Activated T-cell treated with anti-CD3 and anti-CD28 coated beads for 4 hours (primary cell): Measurements from ENCODE around the gene NAALADL2.
"Not testable (repeated sequence)": the region's sequence is repeated elsewhere in the genome, so short reads cannot be mapped to it uniquely, and the experiment has no call there.

Source experiments
- DNase-seq: peaks from one replicate; pipeline ENCODE4 v3.0.0-alpha.2; 2020

The NAALADL2 gene

DNA sequence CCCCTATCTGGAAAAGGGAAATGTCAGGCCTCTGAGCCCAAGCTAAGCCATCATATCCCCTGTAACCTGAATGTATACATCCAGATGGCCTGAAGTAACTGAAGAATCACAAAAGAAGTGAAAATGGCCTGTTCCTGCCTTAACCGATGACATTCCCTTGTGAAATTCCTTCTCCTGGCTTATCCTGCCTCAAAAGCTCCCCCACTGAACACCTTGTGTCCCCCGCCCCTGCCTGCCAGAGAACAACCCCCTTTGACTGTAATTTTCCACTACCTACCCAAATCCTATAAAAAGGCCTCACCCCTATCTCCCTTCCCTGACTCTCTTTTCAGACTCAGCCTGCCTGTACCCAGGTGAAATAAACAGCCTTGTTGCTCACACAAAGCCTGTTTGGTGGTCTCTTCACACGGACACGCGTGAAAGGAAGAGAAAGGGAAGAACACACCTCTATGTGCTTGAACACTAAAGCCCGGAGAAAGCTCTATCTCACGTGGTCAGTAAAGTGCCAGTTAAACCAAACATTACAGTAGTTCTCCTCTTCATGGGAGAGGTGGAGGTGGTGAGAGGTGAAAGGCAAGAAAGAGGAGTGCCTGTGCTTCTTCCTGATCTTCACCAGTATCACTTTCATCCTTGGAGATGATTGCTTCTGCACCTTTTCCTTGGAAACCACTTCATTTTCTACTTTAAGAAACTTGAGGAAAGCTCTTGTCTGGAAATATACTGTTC, 963.8 kb downstream of the NAALADL2 start:
- DNase-seq = not testable (repeated sequence)

DNA sequence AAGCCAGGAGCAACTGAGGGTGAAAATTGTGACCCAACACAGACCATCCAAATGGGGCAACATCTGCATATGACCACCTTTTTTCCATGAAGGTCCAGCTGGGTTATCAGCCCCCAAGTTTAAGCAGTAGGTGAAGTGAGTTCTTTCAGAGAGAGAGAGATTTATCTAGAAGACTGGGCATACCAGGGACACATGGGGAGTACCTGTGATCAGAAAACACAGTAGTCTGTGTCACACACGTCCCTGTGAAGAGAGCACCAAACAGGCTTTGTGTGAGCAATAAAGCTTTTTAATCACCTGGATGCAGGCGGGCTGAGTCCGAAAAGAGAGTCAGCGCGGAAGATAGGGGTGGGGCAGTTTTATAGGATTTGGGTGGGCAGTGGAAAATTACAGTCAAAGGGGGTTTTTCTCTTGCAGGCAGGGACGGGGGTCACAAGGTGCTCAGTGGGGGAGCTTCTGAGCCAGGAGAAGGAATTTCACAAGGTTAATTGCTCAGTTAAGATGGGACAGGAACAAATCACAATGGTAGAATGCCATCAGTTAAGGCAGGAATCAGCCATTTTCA, 966.0 kb downstream of the NAALADL2 start:
- DNase-seq = not testable (repeated sequence)

DNA sequence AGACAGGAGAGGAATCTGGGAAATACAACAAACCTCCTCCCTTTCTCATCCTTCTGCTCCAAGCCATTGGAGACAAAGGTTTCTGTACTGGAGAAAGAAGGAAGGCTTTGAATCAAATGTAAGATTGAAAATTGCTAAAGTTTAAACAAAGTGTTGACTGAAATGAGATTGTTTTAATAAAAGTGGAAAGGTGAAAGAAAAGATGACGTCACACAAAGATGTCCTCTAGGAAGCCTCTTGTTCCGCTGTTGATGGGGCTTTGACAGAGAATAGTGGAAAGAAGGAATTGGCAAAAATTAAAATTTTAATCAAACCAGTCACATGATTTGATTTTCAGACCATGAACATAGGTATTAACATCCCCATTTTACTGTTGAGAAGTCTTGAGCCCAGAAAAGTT, 967.6 kb downstream of the NAALADL2 start:
- no peak for DNase-seq

DNA sequence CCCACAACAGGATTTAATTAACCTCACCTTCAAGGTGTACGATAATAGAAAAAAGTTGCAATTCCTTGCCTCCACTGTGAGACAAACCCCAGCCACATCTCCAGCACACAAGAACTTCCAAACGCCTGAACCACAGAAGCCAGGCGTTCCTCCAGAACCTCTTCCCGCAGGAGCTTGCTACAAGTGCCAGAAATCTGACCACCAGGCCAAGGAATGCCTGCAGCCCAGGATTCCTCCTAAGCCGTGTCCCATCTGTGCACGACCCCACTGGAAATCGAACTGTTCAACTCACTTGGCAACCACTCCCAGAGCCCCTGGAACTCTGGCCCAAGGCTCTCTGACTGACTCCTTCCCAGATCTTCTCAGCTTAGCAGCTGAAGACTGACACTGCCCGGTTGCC, 970.7 kb downstream of the NAALADL2 start:
- DNase-seq = not testable (repeated sequence)

DNA sequence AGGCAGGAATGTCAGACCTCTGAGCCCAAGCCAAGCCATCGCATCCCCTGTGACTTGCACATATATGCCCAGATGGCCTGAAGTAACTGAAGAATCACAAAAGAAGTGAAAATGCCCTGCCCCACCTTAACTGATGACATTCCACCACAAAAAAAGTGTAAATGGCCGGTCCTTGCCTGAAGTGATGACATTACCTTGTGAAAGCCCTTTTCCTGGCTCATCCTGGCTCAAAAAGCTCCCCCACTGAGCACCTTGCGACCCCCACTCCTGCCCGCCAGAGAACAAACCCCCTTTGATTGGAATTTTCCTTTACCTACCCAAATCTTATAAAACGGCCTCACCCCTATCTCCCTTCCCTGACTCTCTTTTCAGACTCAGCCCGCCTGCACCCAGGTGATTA, 976.6 kb downstream of the NAALADL2 start:
- DNase-seq = not testable (repeated sequence)

DNA sequence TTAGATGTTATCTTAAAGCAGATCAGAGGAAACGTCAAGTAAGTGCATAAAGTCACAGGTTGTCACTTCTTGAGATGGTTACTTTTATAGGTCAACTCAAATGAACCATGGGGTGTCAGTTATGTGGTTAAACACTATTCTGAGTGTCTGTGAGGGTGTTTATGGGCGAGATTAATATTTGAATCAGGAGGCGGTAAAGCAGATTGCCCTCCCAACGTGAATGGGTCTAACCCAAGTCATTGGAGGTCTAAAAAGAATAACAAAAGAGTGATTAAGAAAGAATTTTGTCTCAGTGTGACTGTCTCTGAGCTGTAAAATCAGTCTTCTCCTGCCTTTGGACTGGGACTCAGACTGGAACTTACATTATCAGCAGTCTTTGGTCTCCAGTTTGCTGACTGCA, 977.5 kb downstream of the NAALADL2 start:
- no peak for DNase-seq

DNA sequence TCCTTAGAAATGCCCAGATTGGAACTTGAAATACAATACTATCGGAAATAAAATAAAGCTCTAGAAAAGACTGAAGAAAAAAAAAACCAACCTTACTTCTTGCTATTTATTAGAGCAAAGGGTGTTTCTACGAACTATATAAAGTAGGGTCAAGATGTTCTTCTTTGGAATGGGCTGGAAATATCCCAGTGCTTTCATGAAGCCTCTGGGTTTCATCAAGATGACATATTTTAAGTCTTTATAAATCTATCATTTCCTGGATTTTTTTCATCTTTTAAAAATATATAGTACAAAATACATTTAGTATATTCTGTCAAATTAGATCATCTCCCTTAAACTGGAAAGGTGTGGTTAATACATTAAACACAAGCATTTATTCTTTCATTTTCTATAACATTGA, 978.8 kb downstream of the NAALADL2 start:
- DNase-seq = no peak

DNA sequence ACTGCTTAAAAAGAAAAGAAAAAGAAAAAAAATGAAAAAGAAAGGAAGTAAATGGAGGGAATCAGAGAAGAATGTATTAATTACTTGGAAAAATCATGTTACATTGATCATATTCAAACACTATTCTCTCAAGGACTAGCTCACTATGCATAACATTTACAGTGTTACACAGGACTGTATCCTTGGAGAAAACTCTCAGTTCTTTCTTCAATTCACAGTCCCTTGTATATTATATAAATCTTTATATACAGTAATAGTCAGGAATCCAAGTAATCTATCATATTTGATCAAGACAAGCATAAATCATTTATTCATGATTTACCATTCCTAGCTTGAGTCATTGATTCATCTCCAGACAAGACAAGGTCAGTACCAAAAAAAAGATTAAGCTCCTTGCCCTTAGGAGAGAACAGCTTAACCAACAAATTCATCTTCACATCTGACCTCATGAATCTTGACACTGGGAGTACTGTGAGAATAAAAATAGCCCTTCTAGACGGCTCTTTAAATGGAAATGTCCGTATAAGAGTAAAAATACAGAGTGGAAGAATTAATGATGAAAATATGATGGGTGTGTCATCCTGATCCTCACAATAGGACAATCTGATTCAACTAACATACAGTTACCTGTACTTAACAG, 980.4 kb downstream of the NAALADL2 start:
- DNase-seq = no peak

DNA sequence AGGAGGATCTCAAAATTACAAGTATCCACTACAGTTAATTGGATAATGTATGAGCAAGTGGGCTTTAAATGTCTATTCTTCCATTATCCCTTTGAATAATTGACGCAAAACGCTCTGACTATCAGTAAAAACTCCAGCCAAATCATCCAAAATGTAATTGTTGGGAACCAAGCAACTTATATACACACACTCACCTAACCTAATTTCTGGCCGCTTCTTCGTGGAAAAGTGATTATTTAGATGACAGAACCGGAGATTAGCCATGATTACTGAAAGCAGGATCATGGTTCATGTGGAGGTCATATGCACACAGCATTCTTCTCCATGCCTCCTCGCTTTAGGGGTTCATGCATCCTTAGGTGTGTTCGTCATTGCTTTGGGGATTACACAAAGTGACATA, 992.4 kb downstream of the NAALADL2 start:
- DNase-seq = no peak

DNA sequence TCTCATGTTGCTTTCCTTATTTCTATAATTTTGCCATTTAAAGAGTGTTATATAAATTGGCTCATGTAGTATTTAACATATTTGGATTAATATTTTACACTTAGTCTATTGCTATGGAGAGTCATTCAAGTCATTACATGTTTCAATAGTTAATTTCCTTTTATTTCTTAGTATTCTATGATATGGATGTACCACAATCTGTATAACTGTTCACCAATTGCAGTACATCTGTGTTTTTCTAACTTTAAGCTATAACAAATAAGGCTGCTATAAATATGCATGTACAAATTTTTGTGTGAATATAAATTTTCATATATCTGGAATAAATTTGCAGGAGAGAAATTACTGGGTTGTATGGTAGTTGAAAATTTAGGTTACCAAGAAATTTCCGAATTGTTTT, 993.4 kb downstream of the NAALADL2 start:
- no peak for DNase-seq

DNA sequence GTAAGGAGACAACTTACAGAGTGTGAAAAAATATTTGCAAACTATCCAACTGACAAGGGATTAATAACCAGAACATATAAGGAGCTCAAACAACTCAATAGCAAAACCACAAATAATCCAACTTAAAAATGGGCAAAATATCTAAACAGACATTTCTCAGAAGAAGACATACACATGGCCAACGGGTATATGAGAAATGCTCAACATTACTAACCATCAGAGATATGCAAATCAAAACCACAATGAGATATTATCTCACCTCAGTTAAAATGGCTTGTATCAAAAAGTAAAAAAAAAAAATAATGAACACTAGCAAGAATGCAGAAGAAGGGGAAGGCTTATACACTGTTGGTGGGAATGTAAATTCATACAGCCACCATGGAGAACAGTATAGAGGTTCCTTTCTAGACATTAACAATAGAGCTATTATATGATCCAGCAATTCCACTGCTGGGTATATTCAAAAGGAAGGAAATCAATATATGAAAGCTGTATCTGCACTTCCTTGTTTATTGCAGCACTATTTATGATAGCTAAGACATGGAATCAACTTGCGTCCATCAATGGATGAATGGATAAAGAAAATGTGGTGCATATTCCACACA, 998.6 kb downstream of the NAALADL2 start:
- DNase-seq = no peak
